NAMALWA (cell line): ENCODE measurements around the gene RTKN2.

Experiments
- DNase-seq: peaks from one replicate; pipeline ENCODE4 v3.0.0-alpha.2; 2015; ENCODE audit warnings: low spot score

The RTKN2 gene

DNA sequence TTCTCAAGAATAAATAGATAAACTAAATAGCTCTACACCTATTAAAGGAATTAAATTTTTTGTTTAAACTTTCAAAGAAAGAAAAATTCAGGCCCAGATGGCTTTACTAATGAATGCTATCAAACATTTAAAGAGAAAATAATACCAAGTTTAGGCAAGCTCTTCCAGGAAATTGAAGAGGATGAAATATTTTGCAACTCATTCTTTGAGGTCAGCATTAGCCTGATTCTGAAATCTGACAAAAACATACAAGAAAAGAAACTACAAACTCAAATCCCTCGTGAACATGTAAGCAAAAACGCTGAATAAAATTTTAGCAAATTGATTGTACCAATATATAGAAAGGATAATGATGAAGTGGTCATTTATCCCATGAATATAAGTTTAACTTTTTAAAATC, 93.4 kb downstream of the RTKN2 start:
- no peak for DNase-seq

DNA sequence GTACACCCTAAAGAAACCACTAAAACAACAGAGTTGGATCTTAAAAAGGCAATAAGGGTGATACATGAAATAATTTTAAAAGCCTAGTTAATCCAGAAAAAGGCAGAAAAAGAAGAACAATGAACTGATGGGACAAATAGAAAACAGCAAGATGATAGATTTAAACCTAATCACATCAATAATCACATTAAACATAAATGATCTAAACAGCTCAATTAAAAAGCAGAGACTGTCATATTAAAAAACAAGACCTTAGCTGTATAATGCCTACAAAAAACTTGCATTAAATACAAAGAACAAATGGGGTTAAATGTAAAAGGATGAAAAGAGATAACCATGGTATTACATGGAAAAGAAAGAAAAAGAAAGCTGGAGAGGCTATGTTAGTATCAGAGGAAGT, 96.2 kb downstream of the RTKN2 start:
- no peak for DNase-seq

DNA sequence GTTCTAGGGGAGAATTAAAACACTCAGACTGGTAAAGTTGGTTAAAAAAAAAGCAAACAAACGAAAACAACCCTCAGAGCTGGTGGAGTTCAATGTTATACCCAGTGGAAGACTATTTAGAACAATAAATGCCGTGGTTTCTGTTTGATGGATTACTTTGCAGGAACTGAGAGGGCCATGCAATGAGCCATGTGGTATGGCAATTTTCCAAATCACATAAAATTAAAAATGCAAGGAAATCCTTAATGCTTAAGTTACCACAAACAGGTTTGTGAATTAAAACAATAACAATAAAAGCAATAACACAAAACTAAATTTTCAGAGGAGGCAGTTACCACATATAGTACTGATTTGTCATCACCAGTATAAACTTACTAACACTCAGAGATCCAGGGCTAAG, 96.9 kb downstream of the RTKN2 start:
- no peak for DNase-seq

DNA sequence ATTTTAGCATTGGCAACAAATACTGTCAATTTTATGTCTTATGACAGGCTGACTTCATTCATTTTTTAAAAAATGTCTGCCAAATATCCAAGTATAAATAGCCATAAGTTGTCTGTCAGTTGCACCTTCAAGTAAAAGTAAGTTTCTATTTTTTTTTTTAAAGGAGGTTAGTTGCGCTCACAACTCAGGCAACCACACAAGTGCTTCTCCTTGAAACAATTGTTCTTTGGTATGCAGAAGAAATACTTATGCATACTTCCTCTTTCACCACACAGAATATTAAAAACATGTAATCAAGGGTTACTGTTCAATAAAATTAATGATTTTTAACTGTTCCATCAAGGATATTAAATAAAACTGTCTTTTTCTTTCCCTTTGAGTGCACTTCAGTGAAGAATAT, 97.9 kb downstream of the RTKN2 start:
- no peak for DNase-seq

DNA sequence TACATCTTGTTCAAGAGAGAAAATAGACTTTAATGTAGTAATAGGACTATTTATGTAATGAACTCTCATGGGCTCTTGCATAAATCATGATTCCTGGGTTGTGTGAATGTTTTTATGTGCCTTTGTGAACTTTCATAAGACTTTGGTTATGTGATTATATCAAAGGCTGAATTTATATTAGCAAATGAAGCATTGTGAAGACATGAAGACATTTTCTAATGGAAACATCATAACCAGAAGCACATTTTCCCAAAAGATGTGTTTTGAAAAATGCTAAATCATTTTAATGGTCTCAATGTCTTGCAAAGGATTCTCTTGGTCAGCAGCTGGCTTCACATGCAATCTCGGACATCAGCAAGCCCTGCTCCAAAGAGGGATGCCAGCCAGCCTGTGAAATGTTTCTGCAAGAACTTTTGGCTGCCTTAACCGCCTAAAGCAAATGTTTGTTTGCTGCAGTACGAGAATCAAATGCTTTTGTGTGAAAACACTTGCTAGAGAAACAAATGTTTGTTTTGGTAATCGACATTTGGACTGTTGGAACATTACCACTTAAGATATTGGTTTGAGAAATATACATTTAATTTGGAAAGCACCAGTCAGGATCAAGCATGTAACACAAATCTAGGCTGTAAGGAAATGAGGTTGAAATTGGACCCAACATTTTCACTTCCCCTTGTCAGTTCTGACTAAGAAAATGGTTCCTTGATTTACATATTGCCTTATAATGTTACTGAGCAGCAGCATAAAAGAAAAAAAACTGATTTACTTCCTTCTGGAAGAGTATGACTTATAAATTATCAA, 102.1 kb downstream of the RTKN2 start:
- DNase-seq: peak; percentile 68

DNA sequence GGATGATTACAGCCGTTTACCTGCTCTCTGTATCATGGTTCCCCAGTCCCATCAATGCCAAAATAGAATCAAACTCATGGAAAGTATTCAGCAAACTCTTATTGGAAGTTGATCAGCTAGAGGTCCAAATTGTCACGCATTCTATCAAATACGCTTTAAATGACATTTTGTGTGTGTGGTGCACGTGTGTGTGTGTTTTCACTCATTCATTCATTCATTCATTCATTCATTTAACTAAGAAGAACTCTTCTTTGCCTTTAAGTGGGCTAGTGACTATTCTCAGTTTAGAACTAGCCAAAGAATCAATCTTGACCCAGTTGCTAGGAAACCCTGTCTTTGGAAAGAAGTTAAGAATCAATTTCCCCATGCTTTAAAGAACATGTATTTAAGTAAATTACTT, 102.8 kb downstream of the RTKN2 start:
- no peak for DNase-seq

DNA sequence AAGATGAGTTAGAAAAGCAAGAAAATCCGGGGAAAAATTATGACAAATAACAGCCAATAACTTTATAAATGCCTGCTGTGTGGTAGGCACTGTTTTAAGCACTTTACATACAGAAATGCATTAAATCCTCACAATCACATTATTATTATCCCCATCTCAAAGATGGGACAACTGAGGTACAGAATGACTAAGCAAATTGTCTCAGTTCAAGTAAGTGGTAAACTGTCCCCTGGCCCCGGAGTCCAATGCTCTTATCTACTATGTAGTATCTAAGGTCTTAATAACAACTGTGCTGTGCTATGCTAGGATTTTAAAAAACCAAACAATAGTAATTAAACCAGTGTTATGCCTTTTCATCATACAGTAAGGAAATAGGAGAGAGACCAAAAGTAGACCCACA, 105.6 kb downstream of the RTKN2 start:
- DNase-seq: no peak

DNA sequence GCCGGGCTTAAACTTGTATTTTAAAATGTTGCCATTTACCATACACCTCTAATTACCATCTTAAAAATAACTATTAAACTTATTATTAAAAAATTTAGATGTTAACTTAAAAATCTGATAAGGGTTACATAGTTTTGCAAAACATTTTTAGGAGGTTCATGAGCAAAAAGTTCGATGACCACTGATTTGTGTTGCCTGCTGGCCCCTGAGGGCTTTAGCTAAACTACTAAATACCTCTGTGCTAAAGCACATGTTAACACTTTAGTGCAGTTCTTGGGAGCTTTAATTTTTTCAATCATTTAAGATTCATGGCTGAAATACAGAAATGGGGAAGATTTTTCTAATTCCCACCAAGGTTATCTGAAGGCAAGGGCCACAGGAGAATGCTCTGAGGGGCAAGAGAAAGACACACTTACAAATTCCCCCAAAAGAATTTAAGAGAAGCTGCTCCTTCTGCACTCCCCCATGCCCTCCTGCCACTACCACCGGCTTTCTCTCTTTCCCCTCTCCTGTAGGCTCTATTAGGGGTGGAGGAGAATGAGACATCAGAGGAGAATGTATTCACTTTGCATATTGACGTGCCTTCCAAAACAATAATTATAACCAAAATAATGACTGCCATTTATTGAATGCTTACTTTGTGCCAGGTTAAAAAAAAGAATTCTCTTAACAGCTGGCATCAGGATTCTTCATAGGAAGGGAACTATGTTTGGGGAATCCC, 106.2 kb downstream of the RTKN2 start:
- no peak for DNase-seq

DNA sequence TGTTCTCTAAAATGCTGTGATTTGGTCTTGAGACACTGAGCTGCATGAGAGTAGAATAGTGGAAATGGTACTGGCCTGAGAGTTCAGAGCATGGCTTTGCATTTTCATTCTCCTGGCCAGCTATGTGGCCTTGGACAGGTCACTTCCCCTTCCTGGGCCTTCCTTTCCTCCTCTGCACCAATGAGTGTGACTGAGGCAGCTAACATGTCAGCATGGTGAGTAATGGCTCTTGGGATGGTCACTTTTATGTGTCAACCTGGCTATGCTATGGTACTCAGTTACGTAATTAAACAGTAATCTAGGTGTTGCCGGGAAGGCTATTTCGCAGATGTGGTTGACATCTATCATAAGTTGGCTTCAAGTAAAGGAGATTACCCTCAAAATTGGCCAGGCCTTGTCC, 109.3 kb downstream of the RTKN2 start:
- DNase-seq: no peak

DNA sequence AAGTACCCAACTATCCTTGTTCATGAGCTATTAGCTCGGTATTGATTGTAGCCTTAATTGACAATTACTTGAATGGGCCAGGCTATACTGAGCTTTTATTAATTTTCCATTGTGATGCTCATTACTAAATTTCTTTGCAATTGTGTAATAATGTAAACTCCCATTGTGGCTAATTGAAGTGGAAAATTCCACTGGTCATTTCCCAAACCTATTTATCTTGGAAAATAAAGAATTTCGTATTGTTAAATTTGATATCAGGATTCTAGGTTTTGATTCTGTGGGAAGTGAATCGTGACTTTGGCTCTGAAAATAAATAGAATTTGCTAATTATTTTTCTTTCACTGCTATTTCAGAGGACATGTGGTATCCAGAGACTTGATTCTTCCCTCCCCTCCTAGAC, 111.0 kb downstream of the RTKN2 start:
- DNase-seq: no peak

DNA sequence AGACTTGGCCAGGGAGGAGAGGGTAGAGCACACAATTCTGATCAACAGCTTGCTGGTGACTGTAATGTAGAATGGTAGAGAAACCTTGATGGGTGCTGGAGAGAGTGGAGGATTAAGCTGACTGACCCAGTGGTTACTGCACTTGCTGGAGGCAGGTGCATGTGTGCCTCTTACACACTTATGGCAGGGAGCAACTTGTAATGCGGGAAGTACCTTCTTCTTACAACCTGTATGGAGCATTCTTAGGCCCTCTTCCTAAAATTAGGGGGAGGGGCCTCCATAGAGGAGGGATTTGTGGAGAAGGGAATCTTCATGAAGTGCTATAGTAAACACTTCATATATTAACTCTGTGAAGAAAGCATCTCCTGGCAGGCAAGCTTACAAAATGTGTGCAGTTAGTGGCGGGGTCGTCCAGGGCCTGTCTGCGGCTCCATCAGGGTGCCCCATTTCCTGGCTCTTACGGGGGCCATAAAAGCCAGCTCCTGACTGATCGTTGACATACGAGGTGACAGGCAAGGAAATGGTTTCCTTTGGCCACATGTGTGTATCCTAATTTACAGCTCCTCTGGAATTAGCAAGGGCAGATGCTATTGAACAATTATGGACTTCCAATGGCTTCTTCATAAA, 113.5 kb downstream of the RTKN2 start:
- DNase-seq: no peak

DNA sequence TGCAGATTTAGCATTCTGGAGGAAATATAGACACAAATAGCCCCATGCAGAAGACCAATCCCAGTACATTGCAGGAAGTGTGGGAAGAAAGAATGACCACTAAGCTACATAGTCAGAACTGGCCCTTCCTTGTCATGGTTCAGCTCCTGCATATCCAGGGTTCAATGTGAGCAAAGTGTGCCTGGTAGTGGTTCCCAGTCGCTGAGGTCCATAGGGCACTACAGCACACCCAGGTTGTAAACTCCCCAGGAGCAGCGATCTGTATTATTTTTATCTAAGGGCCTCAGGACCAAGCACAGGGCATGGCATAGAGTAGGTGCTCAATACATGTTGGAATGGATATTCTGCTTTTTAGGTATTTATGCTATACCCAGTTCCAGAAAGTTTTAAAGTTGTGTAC, 114.4 kb downstream of the RTKN2 start:
- no peak for DNase-seq

DNA sequence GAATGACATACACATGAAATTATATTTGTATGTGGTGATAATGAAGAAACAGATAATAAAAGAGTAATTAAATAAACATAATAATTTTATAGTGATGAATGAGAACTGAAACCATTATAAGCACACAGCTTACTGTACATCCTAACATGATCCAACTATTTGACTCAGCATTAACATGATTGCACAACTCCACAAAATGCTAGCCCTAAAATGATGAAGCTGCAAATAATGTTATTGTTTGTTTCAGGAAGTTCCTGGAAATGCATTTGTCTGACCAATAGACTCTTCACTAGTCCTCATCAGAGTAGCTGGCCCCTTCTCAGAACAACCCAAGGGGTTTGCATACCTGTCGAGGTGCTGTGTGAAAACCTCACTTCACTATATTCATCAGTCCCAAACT, 115.5 kb downstream of the RTKN2 start:
- DNase-seq: no peak

DNA sequence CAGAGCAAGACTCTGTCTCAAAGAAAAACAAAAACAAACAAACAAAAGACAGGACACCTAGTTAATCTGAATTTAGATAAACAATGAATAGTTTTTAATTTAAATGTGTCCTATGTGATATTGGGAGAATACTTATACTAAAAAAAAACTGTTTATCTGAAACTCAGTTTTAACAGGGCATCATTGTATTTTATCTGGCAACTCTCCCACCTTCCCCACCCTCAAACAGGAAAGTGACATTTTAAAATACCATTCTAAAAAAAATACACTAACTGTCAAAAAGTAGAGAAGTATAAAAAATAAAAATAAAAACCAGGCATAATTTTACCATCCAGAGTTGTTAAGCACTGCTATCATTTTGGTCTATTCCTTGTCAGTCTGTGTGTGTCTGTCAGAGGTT, 119.0 kb downstream of the RTKN2 start:
- no peak for DNase-seq

DNA sequence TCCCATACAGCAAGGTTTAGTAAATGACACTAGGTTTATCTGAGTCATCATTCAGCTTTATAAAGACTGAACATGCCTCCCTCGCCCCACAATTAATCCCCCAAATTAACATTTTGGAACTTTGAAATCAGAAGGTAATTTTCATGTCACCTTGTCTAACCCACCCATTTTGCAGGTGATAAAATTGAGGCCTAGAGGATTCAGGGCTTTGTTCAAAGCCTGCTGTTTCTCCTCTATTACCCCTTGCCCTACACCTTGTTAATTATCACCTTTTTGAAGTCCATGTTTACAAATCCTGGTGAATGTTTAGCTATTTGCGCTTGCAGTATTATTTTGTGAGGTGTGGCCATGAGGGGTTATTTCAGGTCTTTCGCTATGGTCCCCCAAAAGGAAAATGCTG, 120.5 kb downstream of the RTKN2 start:
- no peak for DNase-seq

DNA sequence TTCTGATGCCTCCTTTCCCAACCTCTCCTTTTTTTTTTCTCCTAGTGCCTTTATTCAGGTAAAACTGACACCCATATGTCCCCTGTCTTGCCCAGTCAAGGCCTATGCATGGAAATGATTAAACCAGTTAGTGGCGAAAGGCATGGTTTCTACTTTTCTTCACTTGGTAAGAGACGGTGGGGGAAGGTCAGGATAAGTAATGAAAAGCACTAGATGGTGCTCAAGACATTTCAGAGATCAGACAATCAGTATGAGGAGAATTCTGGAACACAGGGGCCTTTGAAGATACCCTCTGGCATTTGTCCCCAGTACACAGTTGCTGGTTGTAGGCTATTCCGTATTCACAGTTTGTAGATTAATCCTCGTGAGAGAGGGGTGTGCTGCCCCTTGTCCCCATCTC, 121.2 kb downstream of the RTKN2 start:
- DNase-seq: no peak

DNA sequence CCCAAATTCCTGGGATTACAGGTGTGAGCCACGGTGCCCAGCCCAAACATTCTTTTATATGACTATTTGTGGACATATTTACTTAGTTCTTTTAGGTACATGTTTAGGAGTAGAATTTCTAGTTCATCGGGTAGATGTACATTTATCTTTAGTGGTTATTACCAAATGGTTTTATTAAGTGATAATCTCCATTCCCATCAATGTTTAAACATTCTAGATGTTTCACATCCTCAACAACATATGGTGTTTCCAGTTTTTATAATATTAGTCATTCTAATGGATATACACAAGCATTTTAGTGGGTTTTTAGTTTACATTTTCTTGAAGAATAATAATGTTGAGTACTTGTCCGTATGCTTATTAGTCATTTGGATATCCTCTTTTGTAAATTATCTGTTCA, 131.7 kb downstream of the RTKN2 start:
- no peak for DNase-seq

DNA sequence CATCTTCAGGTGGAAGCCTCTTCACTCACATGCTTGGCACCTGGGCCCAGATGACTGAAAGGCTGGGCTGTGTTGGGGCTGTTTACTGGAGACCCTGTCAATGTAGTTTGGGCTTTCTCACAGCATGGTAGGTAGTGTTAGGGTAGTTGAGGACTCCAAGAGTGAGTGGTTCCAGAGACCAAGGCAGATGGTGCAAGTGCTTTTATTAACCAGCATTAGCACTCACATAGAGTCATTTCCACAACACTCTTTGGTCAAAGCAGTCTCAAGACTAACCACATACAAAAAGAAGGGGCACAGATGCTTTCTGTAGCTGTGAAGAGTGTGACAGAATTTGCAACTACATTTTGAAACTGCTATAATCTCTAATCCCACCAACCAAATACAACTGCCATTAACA, 135.0 kb downstream of the RTKN2 start:
- DNase-seq: no peak
